Putamen (tissue), 1 donor: ENCODE results near the gene KRT82.
A peak's percentile ranks its signal among the peaks of the same experiment; 100 is the strongest.
"Not testable (repeated sequence)": the region's sequence is repeated elsewhere in the genome, so short reads cannot be mapped to it uniquely, and the experiment has no call there.

Experiments
- DNase-seq: peaks from one replicate; pipeline ENCODE4 v3.0.0-alpha.2; 2016; ENCODE audit warnings: low spot score

The KRT82 gene

GRCh38 chr12:52410589-52411248 is 4.6 kb upstream of the KRT82 start:
- not testable (repeated sequence) for DNase-seq

- no peak for DNase-seq
Observed at GRCh38 chr12:52407918-52408317, 1.8 kb upstream of the KRT82 start.

GRCh38 chr12:52404951-52405350 is 1.2 kb downstream of the KRT82 start:
- no peak for DNase-seq

- DNase-seq, result no peak
Observed at GRCh38 chr12:52403561-52403960, 2.6 kb downstream of the KRT82 start.

GRCh38 chr12:52402873-52403540 is 3.1 kb downstream of the KRT82 start:
- no peak for DNase-seq

- no peak for DNase-seq
Observed at GRCh38 chr12:52402377-52402776, 3.8 kb downstream of the KRT82 start.

GRCh38 chr12:52401926-52402325 is 4.2 kb downstream of the KRT82 start:
- no peak for DNase-seq

- DNase-seq, result no peak
Observed at GRCh38 chr12:52401526-52401925, 4.6 kb downstream of the KRT82 start.

- DNase-seq, result no peak
Observed at GRCh38 chr12:52400906-52401305, 5.2 kb downstream of the KRT82 start.

GRCh38 chr12:52399756-52400155 is 6.4 kb downstream of the KRT82 start:
- DNase-seq, result no peak

- DNase-seq, result no peak
Observed at GRCh38 chr12:52398176-52398575, 8.0 kb downstream of the KRT82 start.

- no peak for DNase-seq
Observed at GRCh38 chr12:52396656-52397055, 9.5 kb downstream of the KRT82 start.

GRCh38 chr12:52395761-52396434 is 10.2 kb downstream of the KRT82 start:
- no peak for DNase-seq

GRCh38 chr12:52394836-52395405 is 11.2 kb downstream of the KRT82 start:
- no peak for DNase-seq

GRCh38 chr12:52392465-52393007 is 13.6 kb downstream of the KRT82 start:
- no peak for DNase-seq

GRCh38 chr12:52391618-52392002 is 14.5 kb downstream of the KRT82 start:
- DNase-seq, result peak; percentile 41

- DNase-seq, result no peak
Observed at GRCh38 chr12:52390739-52391617, 15.2 kb downstream of the KRT82 start.

- peak; percentile 74 for DNase-seq
Observed at GRCh38 chr12:52389313-52390207, 16.6 kb downstream of the KRT82 start.

GRCh38 chr12:52387859-52388258 is 18.3 kb downstream of the KRT82 start:
- no peak for DNase-seq

GRCh38 chr12:52385226-52385702 is 20.9 kb downstream of the KRT82 start, which contains the start of gene KRT84:
TSS of gene KRT84 (minus strand) at chr12:52385652. CDS start at chr12:52385585, 67 bp downstream.
- no peak for DNase-seq
